ENCODE measurements around the gene CENPX. TPM values are rescaled to one million over a fixed set of nuclear protein-coding genes. Genes with fewer than 3 reads are reported as not detected.

The CENPX gene
- total and polyA plus RNA-seq, 2 of the 13 experiments (the other 11 are each of a cell fraction or from before 2014, with no cell fraction given), result 92.7 to 170 TPM

- peak; percentile 13; the same call in 1 of the 2 replicates for TF ChIP-seq ZNF788 (CRISPR knock-in tag; IDR thresholded peaks at IDR 0.05; ENCODE audit: borderline replicate concordance)
- no peak for TF ChIP-seq ZNF672 (CRISPR knock-in tag; IDR thresholded peaks at IDR 0.05)
- no peak for TF ChIP-seq ZNF703 (CRISPR knock-in tag; IDR thresholded peaks at IDR 0.05; ENCODE audit: borderline replicate concordance)
- no peak for TF ChIP-seq ZNF367 (CRISPR knock-in tag; IDR thresholded peaks at IDR 0.05; ENCODE audit: borderline replicate concordance)
- TF ChIP-seq JUNB (CRISPR knock-in tag; IDR thresholded peaks at IDR 0.05; ENCODE audit: borderline replicate concordance), result no peak
- no peak for TF ChIP-seq HMG20B (CRISPR knock-in tag; conservative IDR thresholded peaks at IDR 0.05)
- TF ChIP-seq ASH2L (IDR thresholded peaks at IDR 0.05; ENCODE audit: insufficient read length, low read depth, low read length), result peak; percentile 61
- no peak for TF ChIP-seq MTF1 (CRISPR knock-in tag; IDR thresholded peaks at IDR 0.05)
- no peak for TF ChIP-seq ZKSCAN5 (CRISPR knock-in tag; IDR thresholded peaks at IDR 0.05)
- TF ChIP-seq MIXL1 (CRISPR knock-in tag; IDR thresholded peaks at IDR 0.05), result no peak
- no peak for TF ChIP-seq KLF15 (CRISPR knock-in tag; IDR thresholded peaks at IDR 0.05; ENCODE audit: borderline replicate concordance)
- TF ChIP-seq ZNF12 (CRISPR knock-in tag; IDR thresholded peaks at IDR 0.05), result no peak
- no peak for TF ChIP-seq MAF1 (CRISPR knock-in tag; IDR thresholded peaks at IDR 0.05; ENCODE audit: borderline replicate concordance)
- TF ChIP-seq SATB2 (CRISPR knock-in tag; IDR thresholded peaks at IDR 0.05), result 0 out of 2 replicates have a peak, but pooled peaks have one; percentile 43
- TF ChIP-seq TEAD3 (CRISPR knock-in tag; optimal IDR thresholded peaks at IDR 0.05; ENCODE audit: borderline replicate concordance), result no peak
- TF ChIP-seq FOXK1 (CRISPR knock-in tag; IDR thresholded peaks at IDR 0.05; ENCODE audit: borderline replicate concordance, low read depth), result peak; percentile 43; the same call in 1 of the 2 replicates
- no peak for TF ChIP-seq SP2 (CRISPR knock-in tag; IDR thresholded peaks at IDR 0.05)
- TF ChIP-seq ZNF17 (CRISPR knock-in tag; IDR thresholded peaks at IDR 0.05), result no peak
- TF ChIP-seq ZMYM3 (CRISPR knock-in tag; IDR thresholded peaks at IDR 0.05), result no peak
- TF ChIP-seq RCOR2 (CRISPR knock-in tag; IDR thresholded peaks at IDR 0.05), result no peak
- 0 out of 2 replicates have a peak, but pooled peaks have one; percentile 28 for TF ChIP-seq THAP11 (CRISPR knock-in tag; IDR thresholded peaks at IDR 0.05)
- no peak for TF ChIP-seq ZNF710 (CRISPR knock-in tag; IDR thresholded peaks at IDR 0.05; ENCODE audit: borderline replicate concordance)
- no peak for TF ChIP-seq E2F2 (CRISPR knock-in tag; IDR thresholded peaks at IDR 0.05; ENCODE audit: borderline replicate concordance)
- TF ChIP-seq PBX3 (CRISPR knock-in tag; IDR thresholded peaks at IDR 0.05; ENCODE audit: borderline replicate concordance), result no peak
- TF ChIP-seq PLSCR1 (CRISPR knock-in tag; IDR thresholded peaks at IDR 0.05; ENCODE audit: borderline replicate concordance), result no peak
Measured at GRCh38 chr17:82015311-82015971, 7.2 kb downstream of the CENPX start (continued).

Data from HepG2 (cell line).